Kidney tubule cell (primary cell): ENCODE results near the gene PSMB11.

ENCODE experiments used
- DNase-seq: peaks from one replicate; pipeline ENCODE4 v3.0.0-alpha.2; 2018; ENCODE audit warnings: low spot score

Gene PSMB11

GRCh38 chr14:23015618-23016017 is 26.4 kb upstream of the PSMB11 start:
- DNase-seq, result no peak

- DNase-seq, result no peak
Measured at GRCh38 chr14:23017091-23017490, 24.9 kb upstream of the PSMB11 start.

- no peak for DNase-seq
Measured at GRCh38 chr14:23018107-23018506, 23.9 kb upstream of the PSMB11 start.

- DNase-seq, result no peak
Measured at GRCh38 chr14:23020143-23021128, 21.6 kb upstream of the PSMB11 start.

GRCh38 chr14:23021434-23021833 is 20.6 kb upstream of the PSMB11 start:
- DNase-seq, result no peak

- DNase-seq, result no peak
Measured at GRCh38 chr14:23021889-23022442, 20.0 kb upstream of the PSMB11 start.

GRCh38 chr14:23023022-23023794 is 18.8 kb upstream of the PSMB11 start:
- DNase-seq, result no peak

GRCh38 chr14:23023795-23024152 is 18.2 kb upstream of the PSMB11 start:
- no peak for DNase-seq

GRCh38 chr14:23024612-23025075 is 17.4 kb upstream of the PSMB11 start:
- DNase-seq, result no peak

- DNase-seq, result no peak
Measured at GRCh38 chr14:23025151-23025814, 16.7 kb upstream of the PSMB11 start.

GRCh38 chr14:23028799-23029198 is 13.2 kb upstream of the PSMB11 start:
- DNase-seq, result no peak

GRCh38 chr14:23030936-23031335 is 11.1 kb upstream of the PSMB11 start:
- DNase-seq, result no peak

GRCh38 chr14:23033251-23033727 is 8.7 kb upstream of the PSMB11 start:
- DNase-seq, result no peak

GRCh38 chr14:23033801-23034497 is 8.1 kb upstream of the PSMB11 start:
- DNase-seq, result no peak

GRCh38 chr14:23034498-23035302 is 7.3 kb upstream of the PSMB11 start, which contains the start of gene PSMB5:
Gene PSMB5 (minus strand): TSS chr14:23034900. CDS start chr14:23034881, 19 bp downstream.
- peak; percentile 97 for DNase-seq

GRCh38 chr14:23035303-23036144 is 6.5 kb upstream of the PSMB11 start:
- no peak for DNase-seq

GRCh38 chr14:23040100-23040499 is 1.9 kb upstream of the PSMB11 start:
- no peak for DNase-seq

GRCh38 chr14:23041729-23042128 is 283 bp upstream of the PSMB11 start:
- no peak for DNase-seq

GRCh38 chr14:23043145-23043544 is 1.1 kb downstream of the PSMB11 start:
- no peak for DNase-seq
